ENCODE data around the gene EFCAB9. TPM values are rescaled to one million over a fixed set of nuclear protein-coding genes. Genes with fewer than 3 reads are reported as not detected.

The EFCAB9 gene
- total RNA-seq, 2 donors from 2014 or later, result not detected

- no peak for TF ChIP-seq CTCF (conservative IDR thresholded peaks at IDR 0.05)
These were observed 31.0 kb downstream of the EFCAB9 start for GRCh38 chr5:172224996-172225395.

GRCh38 chr5:172229904-172230303 lies 35.9 kb downstream of the EFCAB9 start:
- Histone ChIP-seq H3K4me1 (ENCODE audit: control insufficient read depth, insufficient read depth, low read length) (no peaks in the 10 kb centered on the region), H3K36me3 (ENCODE audit: control insufficient read depth, insufficient read depth, low read length) (peaks cover 72% of the 10 kb centered on the region), H3K9me3 (ENCODE audit: control insufficient read depth, low read length) (no peaks in the 10 kb centered on the region), H3K9ac (ENCODE audit: extremely low read depth, low read length, poor library complexity, severe bottlenecking) (no peak overlapping the region), H3K4me3 (ENCODE audit: low read length) (no peak overlapping the region), H3K27ac (ENCODE audit: low read depth, low read length) (no peak overlapping the region), H3K27me3 (ENCODE audit: control insufficient read depth, insufficient read depth, low read length, poor library complexity, severe bottlenecking) (no peaks in the 10 kb centered on the region)
- DNase-seq, result no peak
- Mint-ChIP-seq H3K9me3 (no peaks in the 10 kb centered on the region), H3K4me1 (peaks cover 5% of the 10 kb centered on the region), H3K27ac (no peak overlapping the region), H3K4me3 (no peak overlapping the region), H3K27me3 (ENCODE audit: insufficient read depth) (no peaks in the 10 kb centered on the region), H3K36me3 (ENCODE audit: low read depth) (peaks cover 68% of the 10 kb centered on the region)
- no peak for TF ChIP-seq CTCF (conservative IDR thresholded peaks at IDR 0.05)
- WGBS, 2 experiments (ENCODE audit: insufficient coverage in 1 of 2, insufficient read length in 1 of 2), result no CpG with 5 or more reads among the region's 1 CpG

More at GRCh38 chr5:172224996-172225395, 31.0 kb downstream of the EFCAB9 start:
- Mint-ChIP-seq H3K27ac (no peak overlapping the region), H3K36me3 (ENCODE audit: low read depth) (peaks cover 64% of the 10 kb centered on the region), H3K27me3 (ENCODE audit: insufficient read depth) (no peaks in the 10 kb centered on the region), H3K9me3 (no peaks in the 10 kb centered on the region), H3K4me3 (no peak overlapping the region), H3K4me1 (peaks cover 5% of the 10 kb centered on the region)
- DNase-seq, result no peak
- no peak overlapping the region for H3K4me3 ChIP-seq (ENCODE audit: low read length)
- H3K27ac ChIP-seq (ENCODE audit: low read depth, low read length), result no peak overlapping the region
- no peak overlapping the region for H3K9ac ChIP-seq (ENCODE audit: extremely low read depth, low read length, poor library complexity, severe bottlenecking)
- H3K36me3 ChIP-seq (ENCODE audit: control insufficient read depth, insufficient read depth, low read length), result peaks cover 70% of the 10 kb centered on the region
- peaks cover 2% of the 10 kb centered on the region for H3K9me3 ChIP-seq (ENCODE audit: control insufficient read depth, low read length)
- H3K4me1 ChIP-seq (ENCODE audit: control insufficient read depth, insufficient read depth, low read length), result no peaks in the 10 kb centered on the region
- WGBS, 2 experiments (ENCODE audit: insufficient coverage in 1 of 2, insufficient read length in 1 of 2), result 94% methylated on average over 1 of the region's 1 CpG; no CpG with 5 or more reads in 1 of the 2 experiments
- no peaks in the 10 kb centered on the region for H3K27me3 ChIP-seq (ENCODE audit: control insufficient read depth, insufficient read depth, low read length, poor library complexity, severe bottlenecking)

- H3K9me3 ChIP-seq (ENCODE audit: control insufficient read depth, low read length), result no peaks in the 10 kb centered on the region
- Mint-ChIP-seq H3K27ac (no peak overlapping the region), H3K36me3 (ENCODE audit: low read depth) (peaks cover 45% of the 10 kb centered on the region), H3K27me3 (ENCODE audit: insufficient read depth) (no peaks in the 10 kb centered on the region), H3K9me3 (no peaks in the 10 kb centered on the region), H3K4me1 (peaks cover 8% of the 10 kb centered on the region), H3K4me3 (no peak overlapping the region)
- H3K36me3 ChIP-seq (ENCODE audit: control insufficient read depth, insufficient read depth, low read length), result peaks cover 50% of the 10 kb centered on the region
- no peak for DNase-seq
- H3K27me3 ChIP-seq (ENCODE audit: control insufficient read depth, insufficient read depth, low read length, poor library complexity, severe bottlenecking), result no peaks in the 10 kb centered on the region
- no peak overlapping the region for H3K9ac ChIP-seq (ENCODE audit: extremely low read depth, low read length, poor library complexity, severe bottlenecking)
- TF ChIP-seq CTCF (conservative IDR thresholded peaks at IDR 0.05), result no peak
- 82 to 86% methylated on average over 3 to 4 of the region's 4 CpGs for WGBS, 2 experiments (ENCODE audit: insufficient coverage in 1 of 2, insufficient read length in 1 of 2)
- no peak overlapping the region for H3K27ac ChIP-seq (ENCODE audit: low read depth, low read length)
- H3K4me1 ChIP-seq (ENCODE audit: control insufficient read depth, insufficient read depth, low read length), result peaks cover 4% of the 10 kb centered on the region
- H3K4me3 ChIP-seq (ENCODE audit: low read length), result no peak overlapping the region
These were observed 40.1 kb downstream of the EFCAB9 start for GRCh38 chr5:172234031-172234430.
